PC-9 (cell line): ENCODE results near the gene KREMEN1.

Source experiments
- EZH2 ChIP-seq: fragments of 200-600 bp; sonication (generic); IDR thresholded peaks from 2 replicates; pipeline ENCODE4 v1.8.0; 2017; ENCODE audit warnings: antibody characterized with exemption, low read depth
- TF ChIP-seq, protein P1 (sequence below): fragments of 200-600 bp; sonication (generic); conservative IDR thresholded peaks from 2 replicates; pipeline ENCODE4 v1.6.1; 2017; ENCODE audit warnings: mixed run types, antibody characterized with exemption, mild to moderate bottlenecking, moderate library complexity

GRCh38 chr22:29088809-29089208, 16.0 kb downstream of the KREMEN1 start:
- TF ChIP-seq, protein P1, sequence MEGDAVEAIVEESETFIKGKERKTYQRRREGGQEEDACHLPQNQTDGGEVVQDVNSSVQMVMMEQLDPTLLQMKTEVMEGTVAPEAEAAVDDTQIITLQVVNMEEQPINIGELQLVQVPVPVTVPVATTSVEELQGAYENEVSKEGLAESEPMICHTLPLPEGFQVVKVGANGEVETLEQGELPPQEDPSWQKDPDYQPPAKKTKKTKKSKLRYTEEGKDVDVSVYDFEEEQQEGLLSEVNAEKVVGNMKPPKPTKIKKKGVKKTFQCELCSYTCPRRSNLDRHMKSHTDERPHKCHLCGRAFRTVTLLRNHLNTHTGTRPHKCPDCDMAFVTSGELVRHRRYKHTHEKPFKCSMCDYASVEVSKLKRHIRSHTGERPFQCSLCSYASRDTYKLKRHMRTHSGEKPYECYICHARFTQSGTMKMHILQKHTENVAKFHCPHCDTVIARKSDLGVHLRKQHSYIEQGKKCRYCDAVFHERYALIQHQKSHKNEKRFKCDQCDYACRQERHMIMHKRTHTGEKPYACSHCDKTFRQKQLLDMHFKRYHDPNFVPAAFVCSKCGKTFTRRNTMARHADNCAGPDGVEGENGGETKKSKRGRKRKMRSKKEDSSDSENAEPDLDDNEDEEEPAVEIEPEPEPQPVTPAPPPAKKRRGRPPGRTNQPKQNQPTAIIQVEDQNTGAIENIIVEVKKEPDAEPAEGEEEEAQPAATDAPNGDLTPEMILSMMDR, result no peak
- TF ChIP-seq EZH2, result no peak
